ENCODE measurements around the gene LMBRD1.

LMBRD1 gene

GRCh38 chr6:69650703-69651102 is 146.1 kb downstream of the LMBRD1 start:
- TF ChIP-seq GATA2 (IDR thresholded peaks at IDR 0.05; ENCODE audit: low read depth, low read length) (no peak), GATA3 (IDR thresholded peaks at IDR 0.05; ENCODE audit: low read depth, low read length) (no peak)

- TF ChIP-seq GATA2 (IDR thresholded peaks at IDR 0.05; ENCODE audit: low read depth, low read length), result no peak
These were observed 149.1 kb downstream of the LMBRD1 start for GRCh38 chr6:69647726-69648125.

- TF ChIP-seq GATA2 (IDR thresholded peaks at IDR 0.05; ENCODE audit: low read depth, low read length) (no peak), GATA3 (IDR thresholded peaks at IDR 0.05; ENCODE audit: low read depth, low read length) (no peak)
These were observed 153.1 kb downstream of the LMBRD1 start for GRCh38 chr6:69643688-69644087.

DNA sequence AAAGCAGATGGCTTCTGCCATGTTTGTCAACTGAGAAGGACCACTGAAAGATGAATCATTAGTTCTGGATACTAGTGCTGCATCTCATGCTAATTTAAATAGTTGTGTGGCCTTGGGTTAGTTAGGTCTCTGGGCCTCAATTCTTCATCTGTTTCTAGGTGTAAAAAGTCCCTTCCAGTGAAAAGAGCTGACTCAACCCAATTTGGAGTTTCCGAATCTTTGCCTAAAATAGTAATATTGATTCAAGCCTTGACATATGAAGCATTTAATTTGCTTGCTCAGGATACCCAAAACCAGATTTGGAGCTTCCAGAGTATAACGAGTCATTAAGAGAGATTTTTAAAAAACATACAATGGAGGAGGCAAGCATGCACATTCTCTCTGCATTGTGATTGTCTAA is 163.9 kb downstream of the LMBRD1 start:
- no peak for TF ChIP-seq GATA3 (IDR thresholded peaks at IDR 0.05; ENCODE audit: low read depth, low read length)

GRCh38 chr6:69631552-69632346 is 165.1 kb downstream of the LMBRD1 start:
- TF ChIP-seq GATA3 (IDR thresholded peaks at IDR 0.05; ENCODE audit: low read depth, low read length), result no peak
- TF ChIP-seq GATA2 (IDR thresholded peaks at IDR 0.05; ENCODE audit: low read depth, low read length), result no peak

GRCh38 chr6:69630767-69631166 is 166.0 kb downstream of the LMBRD1 start:
- TF ChIP-seq GATA2 (IDR thresholded peaks at IDR 0.05; ENCODE audit: low read depth, low read length) (no peak), GATA3 (IDR thresholded peaks at IDR 0.05; ENCODE audit: low read depth, low read length) (no peak)

- no peak for TF ChIP-seq GATA2 (IDR thresholded peaks at IDR 0.05; ENCODE audit: low read depth, low read length)
- TF ChIP-seq GATA3 (IDR thresholded peaks at IDR 0.05; ENCODE audit: low read depth, low read length), result no peak
These were observed 169.2 kb downstream of the LMBRD1 start for GRCh38 chr6:69627625-69628024.

DNA sequence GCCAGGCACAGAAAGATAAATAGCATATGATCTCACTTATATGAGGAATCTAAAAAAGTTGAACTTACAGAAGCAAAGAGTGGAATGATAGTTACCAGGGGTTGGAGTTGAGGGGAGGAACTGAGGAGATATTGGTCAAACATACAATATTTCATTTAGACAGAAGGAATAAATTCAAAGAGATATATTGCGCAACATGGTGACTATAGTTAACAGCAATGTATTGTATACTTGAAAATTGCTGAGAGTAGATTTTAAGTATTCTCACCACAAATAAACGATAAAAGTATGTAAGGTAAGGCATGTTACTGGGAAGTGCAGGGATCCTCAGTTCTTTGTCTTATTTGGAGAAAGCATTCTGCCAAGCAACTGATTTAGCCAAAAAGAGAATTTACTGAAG is 171.9 kb downstream of the LMBRD1 start:
- TF ChIP-seq GATA2 (IDR thresholded peaks at IDR 0.05; ENCODE audit: low read depth, low read length) (no peak), GATA3 (IDR thresholded peaks at IDR 0.05; ENCODE audit: low read depth, low read length) (no peak)

All from SH-SY5Y (cell line).